ENCODE measurements around the gene CXCL9.
"Not testable (repeated sequence)": the region's sequence is repeated elsewhere in the genome, so short reads cannot be mapped to it uniquely, and the experiment has no call there.

CXCL9 gene

DNA sequence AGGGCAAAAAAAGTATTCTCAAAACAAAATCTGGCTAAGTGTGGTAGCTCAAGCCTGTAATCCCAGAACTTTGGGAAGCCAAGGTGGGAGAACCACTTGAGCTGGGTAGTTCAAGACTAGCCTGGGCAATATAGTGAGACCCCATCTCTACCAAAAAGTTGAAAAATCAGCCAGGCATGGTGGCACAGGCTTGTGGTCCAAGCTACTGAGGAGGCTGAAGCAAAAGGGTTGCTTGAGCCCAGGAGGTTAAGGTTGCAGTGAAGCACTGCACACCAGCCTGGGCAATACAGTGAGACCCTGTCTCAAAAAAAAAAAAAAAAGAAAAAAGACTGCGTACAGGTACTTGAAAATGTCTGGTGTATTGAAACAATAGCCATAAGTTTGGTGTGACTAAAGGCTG lies 14.8 kb downstream of the CXCL9 start:
- Histone ChIP-seq H3K4me3 (ENCODE audit: low read length) (no peak overlapping the region), H3K4me1 (ENCODE audit: control insufficient read depth, low read depth, low read length) (peaks cover 7% of the 10 kb centered on the region), H3K27ac (ENCODE audit: low read length) (no peak overlapping the region), H3K9me3 (ENCODE audit: control insufficient read depth, low read depth, low read length) (no peaks in the 10 kb centered on the region), H3K9ac (ENCODE audit: low read length) (no peak overlapping the region), H3K36me3 (ENCODE audit: control insufficient read depth, low read depth, low read length) (no peaks in the 10 kb centered on the region), H3K27me3 (ENCODE audit: control insufficient read depth, insufficient read depth, low read length) (no peaks in the 10 kb centered on the region)

DNA sequence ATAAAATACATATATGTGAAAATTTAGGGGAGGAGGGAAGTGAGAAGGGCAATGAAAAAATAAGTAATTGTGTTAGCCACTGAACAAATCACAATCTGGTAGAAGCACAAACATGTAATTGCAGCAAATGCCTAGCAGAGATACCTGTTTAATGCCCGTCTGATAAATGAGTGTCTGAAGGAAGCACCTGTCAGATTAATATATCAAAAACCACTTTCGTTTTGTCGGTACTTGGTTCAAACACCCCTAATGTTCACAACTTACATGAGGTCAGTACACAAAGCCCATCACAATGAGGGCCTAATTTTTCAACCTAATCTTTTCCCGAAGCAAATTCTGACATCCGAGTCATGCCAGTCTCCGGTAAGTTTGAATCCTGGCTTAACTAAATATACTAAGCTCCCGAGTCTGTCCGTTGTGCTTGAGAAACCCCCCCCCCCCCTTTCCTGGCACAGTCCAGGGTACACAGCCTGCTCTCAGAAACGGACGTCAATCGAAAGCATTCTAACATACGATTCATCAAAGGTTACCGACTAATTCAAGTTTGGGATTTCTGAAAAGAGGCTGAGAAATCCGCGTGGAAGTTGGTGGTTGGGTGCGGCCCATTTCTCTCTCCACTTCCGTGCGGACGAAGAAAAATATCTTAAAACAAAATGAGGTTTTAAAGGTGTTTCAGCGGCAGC lies 17.3 kb downstream of the CXCL9 start:
- Histone ChIP-seq H3K27me3 (ENCODE audit: control insufficient read depth, insufficient read depth, low read length) (no peaks in the 10 kb centered on the region), H3K27ac (ENCODE audit: low read length) (peak overlapping the region; percentile 59), H3K4me1 (ENCODE audit: control insufficient read depth, low read depth, low read length) (peaks cover 7% of the 10 kb centered on the region), H3K9me3 (ENCODE audit: control insufficient read depth, low read depth, low read length) (no peaks in the 10 kb centered on the region), H3K36me3 (ENCODE audit: control insufficient read depth, low read depth, low read length) (no peaks in the 10 kb centered on the region), H3K4me3 (ENCODE audit: low read length) (peak overlapping the region; percentile 96), H3K9ac (ENCODE audit: low read length) (peak overlapping the region; percentile 93)

DNA sequence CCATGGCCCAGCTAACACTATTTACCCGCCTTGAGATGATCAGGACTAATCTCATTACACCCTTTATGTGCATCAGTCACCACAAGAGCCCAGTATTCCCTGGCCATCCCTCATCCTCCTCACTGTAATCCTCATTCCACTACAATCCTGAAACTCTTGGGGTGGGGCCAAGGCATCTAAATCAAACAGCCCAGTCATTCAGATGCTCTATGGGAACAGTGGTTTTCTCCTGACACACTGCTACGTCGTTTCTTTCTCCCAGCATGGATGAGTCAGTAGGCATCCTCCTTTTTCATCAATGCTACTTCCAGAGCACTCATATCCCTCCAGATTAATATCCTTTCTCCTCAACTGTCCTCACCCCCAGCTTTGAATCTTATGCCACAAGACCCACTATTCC lies 22.2 kb downstream of the CXCL9 start:
- no peaks in the 10 kb centered on the region for H3K9me3 ChIP-seq (ENCODE audit: control insufficient read depth, low read depth, low read length)
- peaks cover 7% of the 10 kb centered on the region for H3K4me1 ChIP-seq (ENCODE audit: control insufficient read depth, low read depth, low read length)
- H3K36me3 ChIP-seq (ENCODE audit: control insufficient read depth, low read depth, low read length), result peaks cover 21% of the 10 kb centered on the region
- no peak overlapping the region for H3K27ac ChIP-seq (ENCODE audit: low read length)
- H3K27me3 ChIP-seq (ENCODE audit: control insufficient read depth, insufficient read depth, low read length), result no peaks in the 10 kb centered on the region
- H3K4me3 ChIP-seq (ENCODE audit: low read length), result no peak overlapping the region
- no peak overlapping the region for H3K9ac ChIP-seq (ENCODE audit: low read length)

GRCh38 chr4:75980576-75980975 lies 26.7 kb downstream of the CXCL9 start:
- Histone ChIP-seq H3K27me3 (ENCODE audit: control insufficient read depth, insufficient read depth, low read length) (no peaks in the 10 kb centered on the region), H3K36me3 (ENCODE audit: control insufficient read depth, low read depth, low read length) (peaks cover 50% of the 10 kb centered on the region), H3K4me3 (ENCODE audit: low read length) (no peak overlapping the region), H3K4me1 (ENCODE audit: control insufficient read depth, low read depth, low read length) (no peaks in the 10 kb centered on the region), H3K9ac (ENCODE audit: low read length) (no peak overlapping the region), H3K27ac (ENCODE audit: low read length) (no peak overlapping the region), H3K9me3 (ENCODE audit: control insufficient read depth, low read depth, low read length) (no peaks in the 10 kb centered on the region)

- Histone ChIP-seq H3K4me3 (ENCODE audit: low read length) (no peak overlapping the region), H3K27me3 (ENCODE audit: control insufficient read depth, insufficient read depth, low read length) (no peaks in the 10 kb centered on the region), H3K27ac (ENCODE audit: low read length) (no peak overlapping the region), H3K9me3 (ENCODE audit: control insufficient read depth, low read depth, low read length) (no peaks in the 10 kb centered on the region), H3K4me1 (ENCODE audit: control insufficient read depth, low read depth, low read length) (no peaks in the 10 kb centered on the region), H3K9ac (ENCODE audit: low read length) (no peak overlapping the region), H3K36me3 (ENCODE audit: control insufficient read depth, low read depth, low read length) (peaks cover 75% of the 10 kb centered on the region)
Measured at GRCh38 chr4:75976177-75976576, 31.1 kb downstream of the CXCL9 start.

GRCh38 chr4:75973766-75974165 lies 33.5 kb downstream of the CXCL9 start:
- no peaks in the 10 kb centered on the region for H3K9me3 ChIP-seq (ENCODE audit: control insufficient read depth, low read depth, low read length)
- H3K4me3 ChIP-seq (ENCODE audit: low read length), result no peak overlapping the region
- H3K27me3 ChIP-seq (ENCODE audit: control insufficient read depth, insufficient read depth, low read length), result no peaks in the 10 kb centered on the region
- H3K9ac ChIP-seq (ENCODE audit: low read length), result no peak overlapping the region
- no peak overlapping the region for H3K27ac ChIP-seq (ENCODE audit: low read length)
- H3K36me3 ChIP-seq (ENCODE audit: control insufficient read depth, low read depth, low read length), result peaks cover 83% of the 10 kb centered on the region
- H3K4me1 ChIP-seq (ENCODE audit: control insufficient read depth, low read depth, low read length), result no peaks in the 10 kb centered on the region

GRCh38 chr4:75968084-75968483 lies 39.2 kb downstream of the CXCL9 start:
- Histone ChIP-seq H3K27me3 (ENCODE audit: control insufficient read depth, insufficient read depth, low read length) (no peaks in the 10 kb centered on the region), H3K4me1 (ENCODE audit: control insufficient read depth, low read depth, low read length) (no peaks in the 10 kb centered on the region), H3K4me3 (ENCODE audit: low read length) (no peak overlapping the region), H3K27ac (ENCODE audit: low read length) (no peak overlapping the region), H3K9me3 (ENCODE audit: control insufficient read depth, low read depth, low read length) (no peaks in the 10 kb centered on the region), H3K36me3 (ENCODE audit: control insufficient read depth, low read depth, low read length) (peaks cover 94% of the 10 kb centered on the region), H3K9ac (ENCODE audit: low read length) (no peak overlapping the region)

- Histone ChIP-seq H3K9ac (ENCODE audit: low read length) (no peak overlapping the region), H3K27me3 (ENCODE audit: control insufficient read depth, insufficient read depth, low read length) (no peaks in the 10 kb centered on the region), H3K9me3 (ENCODE audit: control insufficient read depth, low read depth, low read length) (no peaks in the 10 kb centered on the region), H3K4me1 (ENCODE audit: control insufficient read depth, low read depth, low read length) (no peaks in the 10 kb centered on the region), H3K27ac (ENCODE audit: low read length) (no peak overlapping the region), H3K4me3 (ENCODE audit: low read length) (no peak overlapping the region), H3K36me3 (ENCODE audit: control insufficient read depth, low read depth, low read length) (peaks cover 84% of the 10 kb centered on the region)
Measured at GRCh38 chr4:75963558-75963957, 43.8 kb downstream of the CXCL9 start.

GRCh38 chr4:75962072-75962471 lies 45.2 kb downstream of the CXCL9 start:
- not testable (repeated sequence) for H3K9ac ChIP-seq (ENCODE audit: low read length); H3K9me3 ChIP-seq (ENCODE audit: control insufficient read depth, low read depth, low read length); H3K4me1 ChIP-seq (ENCODE audit: control insufficient read depth, low read depth, low read length); H3K27ac ChIP-seq (ENCODE audit: low read length); H3K27me3 ChIP-seq (ENCODE audit: control insufficient read depth, insufficient read depth, low read length); H3K4me3 ChIP-seq (ENCODE audit: low read length)
- peaks cover 84% of the 10 kb centered on the region for H3K36me3 ChIP-seq (ENCODE audit: control insufficient read depth, low read depth, low read length)

DNA sequence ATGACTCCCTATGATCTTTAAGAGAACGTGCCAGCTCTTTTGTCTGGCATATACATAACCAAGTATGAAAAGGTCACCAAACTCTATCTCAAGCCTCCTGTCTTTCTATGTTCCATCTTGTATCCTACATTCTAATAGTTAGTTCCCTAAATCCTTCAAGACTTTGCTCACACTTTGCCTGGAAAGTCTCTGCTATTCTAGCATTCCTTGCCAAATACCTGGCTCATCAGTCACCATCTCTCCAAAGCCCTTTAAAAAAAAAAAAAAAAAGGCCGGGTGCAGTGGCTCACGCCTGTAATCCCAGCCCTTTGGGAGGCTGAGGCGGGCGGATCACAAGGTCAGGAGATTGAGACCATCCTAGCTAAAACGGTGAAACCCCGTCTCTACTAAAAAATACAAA lies 48.8 kb downstream of the CXCL9 start:
- H3K27me3 ChIP-seq (ENCODE audit: control insufficient read depth, insufficient read depth, low read length); H3K27ac ChIP-seq (ENCODE audit: low read length); H3K9ac ChIP-seq (ENCODE audit: low read length); H3K4me3 ChIP-seq (ENCODE audit: low read length); H3K9me3 ChIP-seq (ENCODE audit: control insufficient read depth, low read depth, low read length); H3K4me1 ChIP-seq (ENCODE audit: control insufficient read depth, low read depth, low read length): not testable (repeated sequence)
- peaks cover 83% of the 10 kb centered on the region for H3K36me3 ChIP-seq (ENCODE audit: control insufficient read depth, low read depth, low read length)

- not testable (repeated sequence) for H3K4me1 ChIP-seq (ENCODE audit: control insufficient read depth, low read depth, low read length); H3K27ac ChIP-seq (ENCODE audit: low read length); H3K9me3 ChIP-seq (ENCODE audit: control insufficient read depth, low read depth, low read length); H3K9ac ChIP-seq (ENCODE audit: low read length); H3K27me3 ChIP-seq (ENCODE audit: control insufficient read depth, insufficient read depth, low read length); H3K4me3 ChIP-seq (ENCODE audit: low read length)
- peaks cover 88% of the 10 kb centered on the region for H3K36me3 ChIP-seq (ENCODE audit: control insufficient read depth, low read depth, low read length)
Measured at GRCh38 chr4:75954811-75955210, 52.5 kb downstream of the CXCL9 start.

GRCh38 chr4:75953509-75953908 lies 53.8 kb downstream of the CXCL9 start:
- Histone ChIP-seq H3K36me3 (ENCODE audit: control insufficient read depth, low read depth, low read length) (peaks cover 91% of the 10 kb centered on the region), H3K9ac (ENCODE audit: low read length) (no peak overlapping the region)

More at GRCh38 chr4:75953509-75953908, 53.8 kb downstream of the CXCL9 start:
- H3K27me3 ChIP-seq (ENCODE audit: control insufficient read depth, insufficient read depth, low read length), result no peaks in the 10 kb centered on the region
- H3K4me1 ChIP-seq (ENCODE audit: control insufficient read depth, low read depth, low read length), result no peaks in the 10 kb centered on the region
- H3K9me3 ChIP-seq (ENCODE audit: control insufficient read depth, low read depth, low read length), result no peaks in the 10 kb centered on the region
- no peak overlapping the region for H3K27ac ChIP-seq (ENCODE audit: low read length)
- no peak overlapping the region for H3K4me3 ChIP-seq (ENCODE audit: low read length)

Measured in iPS-18a (cell line).